Motor neuron (in vitro differentiated cells): ENCODE data around the gene LCN10. TPM values are rescaled to one million over a fixed set of nuclear protein-coding genes. Genes with fewer than 3 reads are reported as not detected.

Experiments
- ATAC-seq, 8 experiments: fragments of 200-7000 bp; cut with Tn5 transposase; replicated peaks in 6 of 8; 2 replicates each; pipeline ENCODE4 v1.8.0; 2021; ENCODE audit warnings: mild to moderate bottlenecking in 8 of 8, moderate library complexity in 8 of 8
- H3K27ac ChIP-seq, 2 donors: fragments of 250-450 bp; sonication (Bioruptor Pico); 2 replicates each; pipeline ENCODE4 v1.9.0; 2021; ENCODE audit warnings: antibody characterized with exemption in 2 of 2, mild to moderate bottlenecking in 2 of 2, moderate library complexity in 1 of 2
- H3K4me1 ChIP-seq, 2 donors: fragments of 250-450 bp; sonication (Bioruptor Pico); replicated peaks in 1 of 2; 2 replicates each; pipeline ENCODE4 v1.6.1; 2021; ENCODE audit warnings: antibody characterized with exemption in 2 of 2, mild to moderate bottlenecking in 2 of 2, moderate library complexity in 1 of 2
- H3K4me3 ChIP-seq, 5 donors: fragments of 250-450 bp; sonication (Bioruptor Pico); 2 replicates each; pipeline ENCODE4 v1.9.0; 2021; ENCODE audit warnings: antibody characterized with exemption in 5 of 5, mild to moderate bottlenecking in 5 of 5, moderate library complexity in 4 of 5
- WGBS, 10 experiments: fragments of 450-650 bp; shearing (Covaris generic); methylation state at CpG; one replicate each; pipeline ENCODE4 v1.0.0; 2022; 5-methylcytosine and 5-hydroxymethylcytosine counted together
- in situ Hi-C, 9 experiments: fragments of 400-800 bp; cut with MboI; loops; one replicate each; pipeline ENCODE4 v1.15.0; 2021; ENCODE audit warnings: low sequenced_read_pairs in 9 of 9, low pct_unique_long_range_greater_than_20kb in 2 of 9; ENCODE audit not compliant: unreplicated experiment in 9 of 9
- total RNA-seq, 8 experiments: library from RNA; unstranded; fragments of 300-600 nt; gene quantifications; 2 replicates each; pipeline versions ENCODE4 v1.2.3 to v1.2.4, GENCODE V29; 2022

LCN10 gene
- total RNA-seq, 8 experiments from 2014 or later = 0.05 to 1.7 (median 0.38) TPM

GRCh38 chr9:136748666-136749611 is 6.2 kb upstream of the LCN10 start:
- H3K4me3 ChIP-seq = no peak overlapping the region
- 54 to 100% (median 70%) methylated on average over 1 to 7 of the region's 21 CpGs; no CpG with 5 or more reads in 2 of the 10 experiments for WGBS, 10 experiments
- H3K4me1 ChIP-seq = no peaks in the 10 kb centered on the region
- ATAC-seq = peak in 1 of 8 experiments; percentile 2
- no peak overlapping the region for H3K27ac ChIP-seq
- in situ Hi-C loops = no loop called here

- ATAC-seq = peak in 1 of 8 experiments; percentile 13
- in situ Hi-C loops = no loop called here
- H3K27ac ChIP-seq = no peak within 1 kb of the TSS
- H3K4me1 ChIP-seq = no peaks in the 10 kb centered on the region
- no peak within 1 kb of the TSS for H3K4me3 ChIP-seq
- WGBS, 10 experiments = 53 to 79% (median 72%) methylated on average over 3 to 5 of the region's 8 CpGs; no CpG with 5 or more reads in 7 of the 10 experiments
Observed at GRCh38 chr9:136748201-136748600, 5.5 kb upstream of the LCN10 start, which contains the start of gene LCN6. Gene LCN6 (minus strand): TSS chr9:136748525. CDS start chr9:136748483, 42 bp downstream.

- H3K27ac ChIP-seq = no peak overlapping the region
- WGBS, 10 experiments = 70 to 82% (median 80%) methylated on average over 2 to 8 of the region's 22 CpGs; no CpG with 5 or more reads in 5 of the 10 experiments
- H3K4me3 ChIP-seq = no peak overlapping the region
- in situ Hi-C loops = no loop called here
- peaks cover 0 to 5% of the 10 kb centered on the region in 2 donors for H3K4me1 ChIP-seq
- ATAC-seq = no peak
Observed at GRCh38 chr9:136747161-136748060, 4.7 kb upstream of the LCN10 start.

GRCh38 chr9:136746621-136747020 is 3.9 kb upstream of the LCN10 start:
- no peak for ATAC-seq
- WGBS, 10 experiments = 80% methylated on average over 1 of the region's 18 CpGs; no CpG with 5 or more reads in 9 of the 10 experiments
- Histone ChIP-seq H3K27ac (no peak overlapping the region), H3K4me3 (no peak overlapping the region), H3K4me1 (peaks cover 0 to 13% of the 10 kb centered on the region in 2 donors)
- in situ Hi-C loops = no loop called here

GRCh38 chr9:136746155-136746490 is 3.4 kb upstream of the LCN10 start:
- in situ Hi-C loops = no loop called here
- 82% methylated on average over 4 of the region's 22 CpGs; no CpG with 5 or more reads in 9 of the 10 experiments for WGBS, 10 experiments

GRCh38 chr9:136745389-136746154 is 2.8 kb upstream of the LCN10 start:
- ATAC-seq = no peak
- Histone ChIP-seq H3K4me1 (peaks cover 7 to 22% of the 10 kb centered on the region in 2 donors), H3K27ac (no peak overlapping the region), H3K4me3 (no peak overlapping the region)
- 74 to 92% (median 80%) methylated on average over 1 to 10 of the region's 23 CpGs; no CpG with 5 or more reads in 6 of the 10 experiments for WGBS, 10 experiments
- in situ Hi-C loops = no loop called here

More at GRCh38 chr9:136746155-136746490, 3.4 kb upstream of the LCN10 start:
- H3K4me3 ChIP-seq = no peak overlapping the region
- H3K4me1 ChIP-seq = peaks cover 3 to 18% of the 10 kb centered on the region in 2 donors
- ATAC-seq = no peak
- no peak overlapping the region for H3K27ac ChIP-seq

- no peak for ATAC-seq
- Histone ChIP-seq H3K4me3 (no peak overlapping the region), H3K4me1 (peaks cover 7 to 22% of the 10 kb centered on the region in 2 donors), H3K27ac (no peak overlapping the region)
- in situ Hi-C loops = no loop called here
- 100% methylated on average over 1 of the region's 18 CpGs; no CpG with 5 or more reads in 9 of the 10 experiments for WGBS, 10 experiments
Observed at GRCh38 chr9:136744773-136745172, 2.0 kb upstream of the LCN10 start.

- WGBS, 10 experiments = 83% methylated on average over 1 of the region's 16 CpGs; no CpG with 5 or more reads in 9 of the 10 experiments
Observed at GRCh38 chr9:136743639-136744211, 985 bp upstream of the LCN10 start.

GRCh38 chr9:136741883-136742571 is 713 bp downstream of the LCN10 start:
- Histone ChIP-seq H3K4me3 (no peak overlapping the region), H3K27ac (no peak overlapping the region), H3K4me1 (peaks cover 7 to 22% of the 10 kb centered on the region in 2 donors)
- 33 to 78% (median 60%) methylated on average over 1 to 3 of the region's 32 CpGs; no CpG with 5 or more reads in 7 of the 10 experiments for WGBS, 10 experiments
- in situ Hi-C loops = no loop called here
- ATAC-seq = peak; percentile 18 to 49 (median 32)

More at GRCh38 chr9:136743639-136744211, 985 bp upstream of the LCN10 start:
- Histone ChIP-seq H3K4me3 (no peak overlapping the region), H3K27ac (no peak overlapping the region), H3K4me1 (peaks cover 7 to 22% of the 10 kb centered on the region in 2 donors)
- no peak for ATAC-seq
- in situ Hi-C loops = no loop called here

- peak; percentile 18 to 71 (median 58) for ATAC-seq
- WGBS, 10 experiments = 0 to 92% (median 26%) methylated on average over 1 to 8 of the region's 37 CpGs; no CpG with 5 or more reads in 6 of the 10 experiments
- in situ Hi-C loops = no loop called here
- Histone ChIP-seq H3K27ac (no peak overlapping the region), H3K4me1 (peaks cover 7 to 22% of the 10 kb centered on the region in 2 donors), H3K4me3 (no peak overlapping the region)
Observed at GRCh38 chr9:136740971-136741882, 1.5 kb downstream of the LCN10 start.

GRCh38 chr9:136740491-136740890 is 2.2 kb downstream of the LCN10 start:
- no peak overlapping the region for H3K4me3 ChIP-seq
- H3K4me1 ChIP-seq = peaks cover 7 to 22% of the 10 kb centered on the region in 2 donors
- in situ Hi-C loops = no loop called here
- WGBS, 10 experiments = no CpG with 5 or more reads among the region's 16 CpGs
- H3K27ac ChIP-seq = no peak overlapping the region
- peak in 3 of 8 experiments; percentile 0 to 12 (median 1) for ATAC-seq
